SK-N-SH treated with all-trans-retinoic acid at 6 μM for 48 hours (cell line): ENCODE data around the gene CPPED1.
"Not testable (repeated sequence)": the region's sequence is repeated elsewhere in the genome, so short reads cannot be mapped to it uniquely, and the experiment has no call there.

Source experiments
- ATAC-seq: fragments of 200-7000 bp; cut with Tn5 transposase; 3 replicates; pipeline ENCODE4 v1.9.1; 2020; ENCODE audit warnings: mild to moderate bottlenecking, moderate library complexity
- ARNTL ChIP-seq: fragments of 450-650 bp; formaldehyde crosslinking; IDR thresholded peaks from 2 replicates; pipeline ENCODE4 v1.5.0; 2020; ENCODE audit warnings: low read depth, mild to moderate bottlenecking, moderate library complexity, borderline replicate concordance
- BACH2 ChIP-seq: fragments of 250-450 bp; sonication (Bioruptor Pico); IDR thresholded peaks from 2 replicates; pipeline ENCODE4 v1.9.0; 2021; ENCODE audit warnings: mild to moderate bottlenecking, borderline replicate concordance
- CSDC2 ChIP-seq: fragments of 250-450 bp; sonication (Bioruptor Pico); IDR thresholded peaks from 2 replicates; pipeline ENCODE4 v1.5.0; 2020; ENCODE audit warnings: mild to moderate bottlenecking, moderate library complexity
- ESRRG ChIP-seq: fragments of 250-450 bp; sonication (Bioruptor Pico); IDR thresholded peaks from 2 replicates; pipeline ENCODE4 v1.6.1; 2021; ENCODE audit warnings: mild to moderate bottlenecking
- GLIS3 ChIP-seq: fragments of 250-450 bp; sonication (Bioruptor Pico); IDR thresholded peaks from 2 replicates; pipeline ENCODE4 v1.5.0; 2020; ENCODE audit warnings: mild to moderate bottlenecking, moderate library complexity
- ISL1 ChIP-seq: fragments of 250-450 bp; sonication (Bioruptor Pico); IDR thresholded peaks from 2 replicates; pipeline ENCODE4 v2.1.2; 2022; ENCODE audit warnings: mild to moderate bottlenecking, moderate library complexity
- PATZ1 ChIP-seq: fragments of 250-450 bp; sonication (Bioruptor Pico); IDR thresholded peaks from 2 replicates; pipeline ENCODE4 v1.8.0; 2020; ENCODE audit warnings: mild to moderate bottlenecking, moderate library complexity, borderline replicate concordance
- POU6F1 ChIP-seq: fragments of 250-450 bp; sonication (Bioruptor Pico); IDR thresholded peaks from 2 replicates; pipeline ENCODE4 v1.8.0; 2021; ENCODE audit warnings: low read depth, mild to moderate bottlenecking, moderate library complexity, borderline replicate concordance
- RARB ChIP-seq: fragments of 250-450 bp; sonication (Bioruptor Pico); IDR thresholded peaks from 2 replicates; pipeline ENCODE4 v1.8.0; 2021; ENCODE audit warnings: mild to moderate bottlenecking, moderate library complexity
- SNAI2 ChIP-seq: fragments of 250-450 bp; sonication (Bioruptor Pico); IDR thresholded peaks from 2 replicates; pipeline ENCODE4 v1.5.0; 2020; ENCODE audit warnings: mild to moderate bottlenecking, moderate library complexity
- TOX ChIP-seq: fragments of 250-450 bp; sonication (Bioruptor Pico); IDR thresholded peaks from 2 replicates; pipeline ENCODE4 v1.8.0; 2021; ENCODE audit warnings: mild to moderate bottlenecking, moderate library complexity, borderline replicate concordance
- ZC3H10 ChIP-seq: fragments of 250-450 bp; sonication (Bioruptor Pico); IDR thresholded peaks from 2 replicates; pipeline ENCODE4 v1.5.1; 2021; ENCODE audit warnings: mild to moderate bottlenecking, moderate library complexity
- ZFP3 ChIP-seq: fragments of 250-450 bp; sonication (Bioruptor Pico); IDR thresholded peaks from 2 replicates; pipeline ENCODE4 v1.5.0; 2020; ENCODE audit warnings: mild to moderate bottlenecking, moderate library complexity
- ZFP30 ChIP-seq: fragments of 450-650 bp; formaldehyde crosslinking; IDR thresholded peaks from 2 replicates; pipeline ENCODE4 v1.5.0; 2022; ENCODE audit warnings: mild to moderate bottlenecking, moderate library complexity
- ZNF565 ChIP-seq: fragments of 450-650 bp; formaldehyde crosslinking; conservative IDR thresholded peaks from 2 replicates; pipeline ENCODE4 v1.5.0; 2020; ENCODE audit warnings: low read depth, mild to moderate bottlenecking, moderate library complexity
- ZNF70 ChIP-seq: fragments of 450-650 bp; formaldehyde crosslinking; IDR thresholded peaks from 2 replicates; pipeline ENCODE4 v1.5.0; 2020; ENCODE audit warnings: mild to moderate bottlenecking, moderate library complexity
- ZNF8 ChIP-seq: fragments of 450-650 bp; formaldehyde crosslinking; IDR thresholded peaks from 2 replicates; pipeline ENCODE4 v1.5.0; 2020; ENCODE audit warnings: mild to moderate bottlenecking, moderate library complexity
- TF ChIP-seq, protein P1 (sequence below): fragments of 250-450 bp; sonication (Bioruptor Pico); IDR thresholded peaks from 2 replicates; pipeline ENCODE4 v1.5.0; 2020; ENCODE audit warnings: mild to moderate bottlenecking, moderate library complexity
- TF ChIP-seq, protein P2 (sequence below): fragments of 250-450 bp; sonication (Bioruptor Pico); IDR thresholded peaks from 2 replicates; pipeline ENCODE4 v1.5.1; 2021; ENCODE audit warnings: mild to moderate bottlenecking, moderate library complexity
- TF ChIP-seq, protein P3 (sequence below): fragments of 250-450 bp; sonication (Bioruptor Pico); IDR thresholded peaks from 2 replicates; pipeline ENCODE4 v1.5.1; 2020; ENCODE audit warnings: low read depth, mild to moderate bottlenecking, moderate library complexity

The CPPED1 gene

DNA sequence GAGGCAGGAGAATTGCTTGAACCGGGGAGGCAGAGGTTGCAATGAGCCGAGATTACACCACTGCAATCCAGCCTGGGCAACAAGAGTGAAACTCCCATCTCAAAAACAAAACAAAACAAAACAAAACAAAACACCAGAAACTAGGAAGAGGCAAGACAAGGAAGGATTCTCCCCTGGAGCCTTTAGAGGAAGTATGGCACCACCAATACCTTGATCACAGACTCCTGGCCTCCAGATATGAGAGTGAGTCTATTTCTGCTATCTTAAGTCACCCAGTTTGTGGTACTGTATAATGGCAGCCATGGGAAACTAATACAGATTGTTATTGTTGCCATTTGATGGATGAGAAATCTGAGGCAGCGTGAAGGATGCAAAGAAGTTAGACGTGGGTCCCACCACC, 14.6 kb upstream of the CPPED1 start:
- no peak for ATAC-seq
- no peak for TF ChIP-seq RARB (CRISPR knock-in tag)
- TF ChIP-seq, protein P1, sequence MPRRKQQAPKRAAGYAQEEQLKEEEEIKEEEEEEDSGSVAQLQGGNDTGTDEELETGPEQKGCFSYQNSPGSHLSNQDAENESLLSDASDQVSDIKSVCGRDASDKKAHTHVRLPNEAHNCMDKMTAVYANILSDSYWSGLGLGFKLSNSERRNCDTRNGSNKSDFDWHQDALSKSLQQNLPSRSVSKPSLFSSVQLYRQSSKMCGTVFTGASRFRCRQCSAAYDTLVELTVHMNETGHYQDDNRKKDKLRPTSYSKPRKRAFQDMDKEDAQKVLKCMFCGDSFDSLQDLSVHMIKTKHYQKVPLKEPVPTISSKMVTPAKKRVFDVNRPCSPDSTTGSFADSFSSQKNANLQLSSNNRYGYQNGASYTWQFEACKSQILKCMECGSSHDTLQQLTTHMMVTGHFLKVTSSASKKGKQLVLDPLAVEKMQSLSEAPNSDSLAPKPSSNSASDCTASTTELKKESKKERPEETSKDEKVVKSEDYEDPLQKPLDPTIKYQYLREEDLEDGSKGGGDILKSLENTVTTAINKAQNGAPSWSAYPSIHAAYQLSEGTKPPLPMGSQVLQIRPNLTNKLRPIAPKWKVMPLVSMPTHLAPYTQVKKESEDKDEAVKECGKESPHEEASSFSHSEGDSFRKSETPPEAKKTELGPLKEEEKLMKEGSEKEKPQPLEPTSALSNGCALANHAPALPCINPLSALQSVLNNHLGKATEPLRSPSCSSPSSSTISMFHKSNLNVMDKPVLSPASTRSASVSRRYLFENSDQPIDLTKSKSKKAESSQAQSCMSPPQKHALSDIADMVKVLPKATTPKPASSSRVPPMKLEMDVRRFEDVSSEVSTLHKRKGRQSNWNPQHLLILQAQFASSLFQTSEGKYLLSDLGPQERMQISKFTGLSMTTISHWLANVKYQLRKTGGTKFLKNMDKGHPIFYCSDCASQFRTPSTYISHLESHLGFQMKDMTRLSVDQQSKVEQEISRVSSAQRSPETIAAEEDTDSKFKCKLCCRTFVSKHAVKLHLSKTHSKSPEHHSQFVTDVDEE, result no peak
- TF ChIP-seq ZNF8 (CRISPR knock-in tag), result no peak
- TF ChIP-seq, protein P2, sequence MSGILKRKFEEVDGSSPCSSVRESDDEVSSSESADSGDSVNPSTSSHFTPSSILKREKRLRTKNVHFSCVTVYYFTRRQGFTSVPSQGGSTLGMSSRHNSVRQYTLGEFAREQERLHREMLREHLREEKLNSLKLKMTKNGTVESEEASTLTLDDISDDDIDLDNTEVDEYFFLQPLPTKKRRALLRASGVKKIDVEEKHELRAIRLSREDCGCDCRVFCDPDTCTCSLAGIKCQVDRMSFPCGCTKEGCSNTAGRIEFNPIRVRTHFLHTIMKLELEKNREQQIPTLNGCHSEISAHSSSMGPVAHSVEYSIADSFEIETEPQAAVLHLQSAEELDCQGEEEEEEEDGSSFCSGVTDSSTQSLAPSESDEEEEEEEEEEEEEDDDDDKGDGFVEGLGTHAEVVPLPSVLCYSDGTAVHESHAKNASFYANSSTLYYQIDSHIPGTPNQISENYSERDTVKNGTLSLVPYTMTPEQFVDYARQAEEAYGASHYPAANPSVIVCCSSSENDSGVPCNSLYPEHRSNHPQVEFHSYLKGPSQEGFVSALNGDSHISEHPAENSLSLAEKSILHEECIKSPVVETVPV, result no peak
- no peak for TF ChIP-seq ZNF565 (CRISPR knock-in tag)
- no peak for TF ChIP-seq ISL1 (CRISPR knock-in tag)
- no peak for TF ChIP-seq TOX (CRISPR knock-in tag)
- TF ChIP-seq POU6F1 (CRISPR knock-in tag), result no peak
- no peak for TF ChIP-seq ZNF70 (CRISPR knock-in tag)
- no peak for TF ChIP-seq PATZ1 (CRISPR knock-in tag)
- TF ChIP-seq BACH2 (CRISPR knock-in tag), result no peak
- TF ChIP-seq SNAI2, result no peak
- TF ChIP-seq ZC3H10, result no peak
- TF ChIP-seq ZFP30 (CRISPR knock-in tag), result no peak
- no peak for TF ChIP-seq ZFP3 (CRISPR knock-in tag)
- no peak for TF ChIP-seq CSDC2 (CRISPR knock-in tag)
- no peak for TF ChIP-seq GLIS3
- TF ChIP-seq, protein P3, sequence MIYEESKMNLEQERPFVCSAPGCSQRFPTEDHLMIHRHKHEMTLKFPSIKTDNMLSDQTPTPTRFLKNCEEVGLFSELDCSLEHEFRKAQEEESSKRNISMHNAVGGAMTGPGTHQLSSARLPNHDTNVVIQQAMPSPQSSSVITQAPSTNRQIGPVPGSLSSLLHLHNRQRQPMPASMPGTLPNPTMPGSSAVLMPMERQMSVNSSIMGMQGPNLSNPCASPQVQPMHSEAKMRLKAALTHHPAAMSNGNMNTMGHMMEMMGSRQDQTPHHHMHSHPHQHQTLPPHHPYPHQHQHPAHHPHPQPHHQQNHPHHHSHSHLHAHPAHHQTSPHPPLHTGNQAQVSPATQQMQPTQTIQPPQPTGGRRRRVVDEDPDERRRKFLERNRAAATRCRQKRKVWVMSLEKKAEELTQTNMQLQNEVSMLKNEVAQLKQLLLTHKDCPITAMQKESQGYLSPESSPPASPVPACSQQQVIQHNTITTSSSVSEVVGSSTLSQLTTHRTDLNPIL (CRISPR knock-in tag), result no peak
- no peak for TF ChIP-seq ARNTL (CRISPR knock-in tag)
- no peak for TF ChIP-seq ESRRG (CRISPR knock-in tag)

DNA sequence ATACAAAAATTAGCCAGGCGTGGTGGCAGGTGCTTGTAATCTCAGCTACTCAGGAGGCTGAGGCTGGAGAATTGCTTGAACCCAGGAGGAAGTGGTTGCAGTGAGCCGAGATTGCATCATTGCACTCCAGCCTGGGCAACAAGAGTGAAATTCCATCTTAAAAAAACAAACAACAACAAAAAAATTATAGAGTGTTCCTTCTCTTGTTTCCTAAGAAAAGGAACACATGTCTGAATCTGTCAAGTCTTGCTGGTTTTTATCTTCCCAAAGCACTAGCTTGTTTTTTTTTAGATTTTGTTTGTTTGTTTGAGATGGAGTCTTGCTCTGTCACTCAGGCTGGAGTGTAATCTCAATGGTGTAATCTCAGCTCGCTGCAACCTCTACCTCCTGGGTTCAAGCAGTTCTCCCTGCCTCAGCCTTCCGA, 13.1 kb upstream of the CPPED1 start:
- not testable (repeated sequence) for ATAC-seq

GRCh38 chr16:12815361-12815760, 11.7 kb upstream of the CPPED1 start:
- no peak for TF ChIP-seq TOX (CRISPR knock-in tag)
- TF ChIP-seq ESRRG (CRISPR knock-in tag), result no peak
- TF ChIP-seq ZFP30 (CRISPR knock-in tag), result no peak
- TF ChIP-seq GLIS3, result no peak
- TF ChIP-seq RARB (CRISPR knock-in tag), result no peak
- ATAC-seq, result no peak

- ATAC-seq, result not testable (repeated sequence)
Measured at GRCh38 chr16:12813734-12814133, 10.0 kb upstream of the CPPED1 start.

DNA sequence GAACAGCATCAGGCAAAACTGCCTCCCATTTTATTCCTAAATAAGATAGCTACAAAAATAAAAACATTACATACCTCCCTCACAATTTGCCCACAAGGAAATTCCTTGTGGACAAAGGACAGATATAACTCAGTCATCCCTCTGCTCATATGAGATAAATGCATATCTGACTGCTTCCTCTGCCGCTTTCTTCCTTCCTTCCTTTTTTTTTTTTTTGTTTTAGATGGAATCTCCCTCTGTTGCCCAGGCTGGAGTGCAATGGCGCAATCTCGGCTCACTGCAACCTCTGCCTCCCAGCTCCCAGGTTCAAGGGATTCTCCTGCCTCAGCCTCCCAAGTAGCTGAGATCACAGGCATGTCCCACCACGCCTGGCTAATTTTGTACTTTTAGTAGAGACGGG, 9.6 kb upstream of the CPPED1 start:
- ATAC-seq, result not testable (repeated sequence)
